ENCODE results near the gene UBASH3B. TPM values are rescaled to one million over a fixed set of nuclear protein-coding genes. Genes with fewer than 3 reads are reported as not detected.
"Not testable (repeated sequence)": the region's sequence is repeated elsewhere in the genome, so short reads cannot be mapped to it uniquely, and the experiment has no call there.

UBASH3B gene
- polyA plus RNA-seq, 3 donors, result 6.3 to 9.1 (median 8.2) TPM

DNA sequence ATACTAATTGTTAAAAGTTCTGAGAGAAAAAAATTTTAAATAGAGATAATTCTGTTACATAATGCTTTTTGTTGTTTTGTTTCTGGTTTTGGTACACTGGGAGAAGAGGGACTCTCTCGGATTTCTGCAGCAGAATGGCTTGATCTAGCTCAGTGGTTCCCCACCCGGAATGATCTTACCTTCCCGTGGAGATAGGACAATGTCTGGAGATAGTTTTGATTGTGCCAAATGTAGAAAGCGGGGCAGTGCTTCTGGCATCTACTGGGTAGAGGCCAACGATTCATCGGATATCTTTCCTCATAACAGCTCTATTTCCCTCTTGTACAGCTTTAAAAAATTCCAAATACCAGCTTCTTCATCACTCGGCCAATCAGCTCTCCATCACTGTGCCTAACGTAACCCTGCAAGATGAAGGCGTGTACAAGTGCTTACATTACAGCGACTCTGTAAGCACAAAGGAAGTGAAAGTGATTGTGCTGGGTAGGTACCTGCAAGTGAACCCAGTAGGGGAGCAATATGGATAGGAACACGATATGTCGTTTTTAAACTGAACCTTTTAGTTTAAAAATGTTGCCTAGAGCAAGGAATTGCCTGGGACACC, 195.9 kb downstream of the UBASH3B start:
- no peak for DNase-seq (ENCODE audit: extremely low read depth in 1 of 11, low read depth in 9 of 11, low spot score in 4 of 11)

DNA sequence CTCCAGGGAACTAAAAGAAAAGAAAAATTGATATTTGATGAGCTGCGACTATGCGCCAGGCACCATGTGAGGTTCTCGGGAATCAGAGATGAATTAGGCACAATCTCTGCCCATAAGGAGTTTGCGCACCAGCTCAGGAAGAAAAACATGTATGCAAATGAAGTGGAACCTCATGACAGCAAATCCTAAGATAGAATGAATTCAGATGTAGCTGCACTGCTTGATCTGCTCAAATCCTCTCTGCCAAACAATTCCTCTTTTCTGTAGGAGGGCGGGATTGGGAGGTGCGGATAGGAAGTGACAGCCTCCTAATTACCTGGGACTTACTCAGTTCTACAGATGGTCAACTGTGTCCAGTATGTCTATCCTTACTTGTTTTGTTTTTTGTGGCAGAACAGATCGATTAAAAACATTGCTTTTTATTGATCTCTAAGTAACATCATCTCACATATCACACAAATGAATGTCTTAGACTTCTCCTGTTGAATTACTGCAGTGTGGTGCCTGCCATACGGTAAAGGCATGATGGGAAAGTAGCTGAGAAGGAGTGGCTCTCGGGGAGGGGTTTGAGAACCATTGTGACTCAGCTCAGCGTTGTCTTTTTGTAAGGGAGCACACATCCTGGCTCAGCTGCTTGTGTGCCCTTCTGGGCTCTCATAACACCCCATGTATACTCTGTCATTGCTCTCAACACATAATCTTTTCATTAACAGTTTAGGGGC, 196.7 kb downstream of the UBASH3B start:
- DNase-seq (ENCODE audit: extremely low read depth in 1 of 11, low read depth in 9 of 11, low spot score in 4 of 11), result no peak

DNA sequence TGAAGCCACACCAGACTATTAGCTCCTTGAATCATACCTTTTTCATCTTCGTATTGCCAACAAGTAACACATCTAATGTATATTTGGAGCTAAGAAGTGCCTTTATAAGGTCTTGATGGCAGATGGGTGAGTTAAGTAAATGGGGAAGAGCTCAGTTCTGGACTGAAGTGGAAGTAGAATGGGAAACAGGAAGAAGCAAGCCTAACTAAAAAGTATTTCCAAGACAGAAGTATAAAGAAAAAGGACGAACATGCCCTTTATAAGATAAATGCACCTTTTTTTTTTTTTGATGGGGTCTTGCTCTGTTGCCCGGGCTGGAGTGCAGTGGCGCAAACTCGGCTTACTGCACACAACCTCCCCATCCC, 197.3 kb downstream of the UBASH3B start:
- DNase-seq (ENCODE audit: extremely low read depth in 1 of 11, low read depth in 9 of 11, low spot score in 4 of 11), result no peak

DNA sequence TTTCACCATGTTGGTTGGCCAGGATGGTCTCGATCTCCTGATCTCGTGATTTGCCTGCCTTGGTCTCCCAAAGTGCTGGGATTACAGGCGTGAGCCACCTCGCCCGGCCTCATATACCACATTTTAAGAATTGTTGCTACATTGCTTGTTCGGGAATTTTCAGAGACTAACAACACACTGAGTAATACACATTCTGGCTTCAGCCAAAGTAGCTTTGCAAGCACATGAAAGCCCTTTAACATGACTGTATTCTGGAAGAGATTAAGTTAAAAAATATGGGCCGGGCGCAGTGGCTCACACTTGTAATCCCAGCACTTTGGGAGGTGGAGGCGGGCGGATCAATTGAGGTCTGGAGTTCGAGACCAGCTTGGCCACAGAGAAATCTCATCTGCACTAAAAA, 197.7 kb downstream of the UBASH3B start:
- DNase-seq (ENCODE audit: extremely low read depth in 1 of 11, low read depth in 9 of 11, low spot score in 4 of 11), result no peak

DNA sequence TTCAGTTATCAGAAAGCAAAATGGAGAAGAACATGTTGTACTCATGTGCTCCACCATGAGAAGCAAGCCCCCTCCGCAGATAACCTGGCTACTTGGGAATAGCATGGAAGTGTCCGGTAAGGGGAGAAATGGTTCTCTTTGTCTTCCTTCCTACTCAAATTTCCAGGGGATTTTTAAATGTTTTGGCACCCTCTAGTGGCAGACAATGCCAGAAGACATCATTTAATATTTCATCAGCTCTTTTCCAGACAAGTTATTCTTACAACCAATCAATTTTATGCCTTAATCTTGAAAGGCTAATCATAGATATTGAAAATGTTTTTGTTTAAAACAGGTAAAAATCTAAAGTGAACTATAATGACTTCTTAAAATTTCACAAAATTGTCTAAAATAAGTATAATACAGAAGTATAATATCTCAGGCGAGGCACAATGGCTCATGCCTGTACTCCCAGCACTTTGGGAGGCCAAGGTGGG, 198.5 kb downstream of the UBASH3B start:
- DNase-seq (ENCODE audit: extremely low read depth in 1 of 11, low read depth in 9 of 11, low spot score in 4 of 11), result peak; percentile 59 to 81 (median 66)

DNA sequence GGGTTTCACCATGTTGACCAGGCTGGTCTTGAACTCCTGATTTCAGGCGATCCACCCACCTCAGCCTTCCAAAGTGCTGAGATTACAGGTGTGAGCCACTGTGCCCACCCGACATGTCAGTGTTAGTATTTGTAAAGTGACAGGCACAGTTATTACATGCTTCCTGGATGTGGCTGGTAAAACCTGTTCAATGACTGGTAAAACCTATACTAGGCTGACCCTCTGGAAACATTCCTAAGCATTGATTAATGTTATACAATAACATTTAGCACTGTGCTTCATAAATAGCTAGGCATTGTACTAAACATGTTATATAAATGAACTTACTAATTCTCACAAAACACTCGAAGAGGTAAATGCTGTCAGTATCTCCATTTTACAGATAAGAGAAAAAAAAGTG, 206.1 kb downstream of the UBASH3B start:
- no peak for DNase-seq (ENCODE audit: extremely low read depth in 1 of 11, low read depth in 9 of 11, low spot score in 4 of 11)

DNA sequence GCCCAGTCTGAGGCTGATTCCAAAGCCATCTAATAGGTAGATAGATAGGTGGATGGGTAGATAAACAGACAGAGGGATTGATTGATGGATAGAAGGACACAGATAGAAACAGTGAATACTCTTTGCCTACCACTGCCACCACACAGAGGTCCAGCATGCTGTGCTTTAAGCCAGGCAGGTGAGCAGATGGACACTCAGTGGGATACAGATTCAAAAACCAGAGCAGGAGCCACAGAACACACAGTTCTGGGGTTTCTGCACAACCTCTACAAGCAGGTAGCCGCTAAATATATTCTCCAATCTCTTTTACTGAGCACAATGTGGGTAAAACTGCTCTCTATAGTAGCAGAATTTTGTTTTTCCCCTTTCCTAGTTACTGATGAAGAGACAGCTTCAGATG, 206.6 kb downstream of the UBASH3B start:
- DNase-seq (ENCODE audit: extremely low read depth in 1 of 11, low read depth in 9 of 11, low spot score in 4 of 11), result no peak

DNA sequence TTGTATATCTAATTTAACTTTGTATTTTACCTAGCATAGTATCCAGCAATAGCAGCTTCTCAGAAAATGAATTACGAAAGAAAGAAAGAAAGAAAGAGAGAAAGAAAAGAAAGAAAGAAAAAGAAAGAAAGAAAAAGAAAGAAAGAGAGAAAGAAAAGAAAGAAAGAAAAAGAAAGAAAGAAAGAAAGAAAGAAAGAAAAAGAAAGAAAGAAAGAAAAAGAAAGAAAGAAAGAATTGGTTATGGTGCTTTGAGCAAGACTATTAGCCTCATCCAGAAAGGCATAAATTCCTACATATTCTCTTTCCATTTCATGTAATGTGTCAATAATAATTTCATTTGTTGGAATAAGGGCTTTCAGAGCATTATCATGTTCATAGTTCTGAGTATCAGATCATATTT, 207.6 kb downstream of the UBASH3B start:
- not testable (repeated sequence) for DNase-seq (ENCODE audit: extremely low read depth in 1 of 11, low read depth in 9 of 11, low spot score in 4 of 11)

DNA sequence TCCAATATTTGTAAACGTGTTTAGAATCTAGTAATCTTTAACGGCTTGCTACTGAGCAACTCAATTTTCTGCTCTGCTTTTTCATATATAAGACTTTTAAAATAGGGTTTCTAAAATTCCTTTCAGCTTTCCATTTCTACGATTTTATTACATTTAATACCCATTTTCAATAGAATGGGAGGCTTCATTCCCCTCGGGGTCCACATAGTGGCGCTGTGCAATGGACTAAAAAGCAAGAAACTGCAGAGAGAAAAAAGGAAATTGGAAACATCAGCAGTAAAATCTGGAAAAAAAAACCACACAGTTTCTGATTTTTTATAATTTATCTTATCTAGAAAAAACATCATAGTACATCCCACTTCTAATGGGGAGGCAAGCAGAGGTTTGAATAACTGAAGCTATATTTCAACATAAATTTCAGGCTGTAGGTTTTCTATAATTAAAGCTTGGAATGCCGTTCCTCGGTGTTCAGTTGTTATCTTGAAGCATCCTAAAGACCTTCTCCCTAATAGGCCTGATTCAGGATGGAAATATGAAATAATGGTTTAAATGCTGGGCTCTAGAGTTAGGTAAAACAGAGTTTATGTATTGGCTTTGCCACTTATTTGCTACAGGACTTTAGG, 208.3 kb downstream of the UBASH3B start:
- peak in 1 of 11 donors; percentile 45 for DNase-seq (ENCODE audit: extremely low read depth in 1 of 11, low read depth in 9 of 11, low spot score in 4 of 11)

Other genes starting within 250 kb of the UBASH3B start
- gene CRTAM, start 182.8 kb downstream of the UBASH3B start, polyA plus RNA-seq (ENCODE audit: insufficient read length in 3 of 3), result under 1 TPM in 1 of 3 donors, not detected in 2; 0.08 TPM
- gene JHY, start 227.0 kb downstream of the UBASH3B start, polyA plus RNA-seq (ENCODE audit: insufficient read length in 3 of 3), result 10 to 100 TPM; 11.3 to 12.9 (median 12.9) TPM

All from renal cortex interstitium (tissue), 11 donors.